ENCODE measurements around the gene FAM174B. TPM values are rescaled to one million over a fixed set of nuclear protein-coding genes. Genes with fewer than 3 reads are reported as not detected.

The FAM174B gene
- 1 to 10 TPM in 1 of 3 donors, under 1 TPM in 2; 0.68 to 2.6 (median 0.88) TPM for total RNA-seq
- 2.0 TPM for total RNA-seq (2013)

GRCh38 chr15:92655178-92655995, at the start of gene FAM174B:
Gene FAM174B, minus strand, starts transcription at chr15:92655775.
- peaks cover 2 to 3% of the 10 kb centered on the region in 2 donors for H3K9me3 Mint-ChIP-seq
- DNase-seq (peak in 1 of 2 donors; percentile 47), ATAC-seq (peak in 1 of 3 donors; percentile 34)
- Histone ChIP-seq H3K27ac (ENCODE audit: low read length) (no peak within 1 kb of the TSS), H3K36me3 (ENCODE audit: control insufficient read depth, insufficient read depth, low read length) (no peaks in the 10 kb centered on the region), H3K9me3 (ENCODE audit: control insufficient read depth, insufficient read depth, low read length) (no peaks in the 10 kb centered on the region), H3K27me3 (ENCODE audit: control insufficient read depth, insufficient read depth, low read length) (peaks cover 11% of the 10 kb centered on the region), H3K4me3 (ENCODE audit: low read length) (no peak within 1 kb of the TSS), H3K4me1 (ENCODE audit: control insufficient read depth, insufficient read depth, low read length) (peaks cover 3% of the 10 kb centered on the region)
- H3K4me1 Mint-ChIP-seq, result peaks cover 0 to 5% of the 10 kb centered on the region in 2 donors
- H3K4me3 Mint-ChIP-seq, result peak within 1 kb of the TSS; percentile 70
- intact Hi-C loops (cut with micrococcal nuclease), result no loop called here
- no peak for TF ChIP-seq CTCF (IDR thresholded peaks at IDR 0.05)
- no peaks in the 10 kb centered on the region for H3K36me3 Mint-ChIP-seq
- under 1% methylated on average over 100 of the region's 100 CpGs for WGBS (ENCODE audit: insufficient coverage)
- H3K27me3 Mint-ChIP-seq (ENCODE audit: low read depth in 2 of 2), result peaks cover 46 to 53% of the 10 kb centered on the region in 2 donors
- no peak within 1 kb of the TSS for H3K27ac Mint-ChIP-seq

- H3K9me3 Mint-ChIP-seq, result no peaks in the 10 kb centered on the region
- Histone ChIP-seq H3K36me3 (ENCODE audit: control insufficient read depth, insufficient read depth, low read length) (no peaks in the 10 kb centered on the region), H3K4me1 (ENCODE audit: control insufficient read depth, insufficient read depth, low read length) (no peaks in the 10 kb centered on the region), H3K27me3 (ENCODE audit: control insufficient read depth, insufficient read depth, low read length) (no peaks in the 10 kb centered on the region), H3K27ac (ENCODE audit: low read length) (no peak overlapping the region), H3K9me3 (ENCODE audit: control insufficient read depth, insufficient read depth, low read length) (no peaks in the 10 kb centered on the region), H3K4me3 (ENCODE audit: low read length) (no peak overlapping the region)
- no peak for ATAC-seq
- no peak overlapping the region for H3K27ac Mint-ChIP-seq
- peaks cover 5 to 20% of the 10 kb centered on the region in 2 donors for H3K27me3 Mint-ChIP-seq (ENCODE audit: low read depth in 2 of 2)
- H3K4me3 Mint-ChIP-seq, result no peak overlapping the region
- no peak for TF ChIP-seq CTCF (IDR thresholded peaks at IDR 0.05)
- 66% methylated on average over 4 of the region's 5 CpGs for WGBS (ENCODE audit: insufficient coverage)
- DNase-seq, result no peak
- no peaks in the 10 kb centered on the region for H3K36me3 Mint-ChIP-seq
- intact Hi-C loops (cut with micrococcal nuclease), result no loop called here
- H3K4me1 Mint-ChIP-seq, result no peaks in the 10 kb centered on the region
Observed at GRCh38 chr15:92696096-92696495, 40.5 kb upstream of the FAM174B start.

GRCh38 chr15:92693691-92694331, 38.2 kb upstream of the FAM174B start:
- DNase-seq (no peak), ATAC-seq (peak in 1 of 3 donors; percentile 10)
- no peaks in the 10 kb centered on the region for H3K36me3 Mint-ChIP-seq
- Histone ChIP-seq H3K27me3 (ENCODE audit: control insufficient read depth, insufficient read depth, low read length) (no peaks in the 10 kb centered on the region), H3K27ac (ENCODE audit: low read length) (no peak overlapping the region), H3K9me3 (ENCODE audit: control insufficient read depth, insufficient read depth, low read length) (no peaks in the 10 kb centered on the region), H3K4me1 (ENCODE audit: control insufficient read depth, insufficient read depth, low read length) (no peaks in the 10 kb centered on the region), H3K4me3 (ENCODE audit: low read length) (no peak overlapping the region), H3K36me3 (ENCODE audit: control insufficient read depth, insufficient read depth, low read length) (no peaks in the 10 kb centered on the region)
- peaks cover 2 to 29% of the 10 kb centered on the region in 2 donors for H3K27me3 Mint-ChIP-seq (ENCODE audit: low read depth in 2 of 2)
- TF ChIP-seq CTCF (IDR thresholded peaks at IDR 0.05), result no peak
- no peak overlapping the region for H3K4me3 Mint-ChIP-seq
- no peaks in the 10 kb centered on the region for H3K9me3 Mint-ChIP-seq
- 31% methylated on average over 3 of the region's 5 CpGs for WGBS (ENCODE audit: insufficient coverage)
- intact Hi-C loops (cut with micrococcal nuclease), result no loop called here
- H3K4me1 Mint-ChIP-seq, result no peaks in the 10 kb centered on the region
- H3K27ac Mint-ChIP-seq, result no peak overlapping the region

Data from natural killer cell (primary cell).